Activated naive CD8-positive, alpha-beta T cell treated with anti-CD3 and anti-CD28 coated beads, Interleukin-2, amount 10 ng/mL, durations not matched to agents 7 days and 5 days (primary cell): ENCODE measurements around the gene ZNF575. TPM values are rescaled to one million over a fixed set of nuclear protein-coding genes. Genes with fewer than 3 reads are reported as not detected.

ENCODE experiments used
- ATAC-seq: fragments of 150-1000 bp; cut with Tn5 transposase; one replicate; pipeline ENCODE4 v1.10.0; 2021; ENCODE audit warnings: low read depth, moderate library complexity
- POLR2A ChIA-PET: fragments of 350-600 bp; sonication (Branson Sonifier 250); formaldehyde crosslinking; loops from one replicate; lab custom pipeline; 2021; ENCODE audit warnings: antibody characterized with exemption; lab: Charles Lee
- DNase-seq: peaks from one replicate; pipeline ENCODE4 v3.0.0; 2021
- H3K27ac Mint-ChIP-seq: one replicate; pipeline ENCODE4 v1.8.0; 2022; ENCODE audit warnings: mild to moderate bottlenecking, mixed read lengths
- H3K27me3 Mint-ChIP-seq: one replicate; pipeline ENCODE4 v1.8.0; 2022; ENCODE audit warnings: mild to moderate bottlenecking, moderate library complexity, mixed read lengths
- H3K36me3 Mint-ChIP-seq: one replicate; pipeline ENCODE4 v1.8.0; 2021; ENCODE audit warnings: mild to moderate bottlenecking, mixed read lengths
- H3K4me1 Mint-ChIP-seq: one replicate; pipeline ENCODE4 v1.8.0; 2021; ENCODE audit warnings: mixed read lengths
- H3K4me3 Mint-ChIP-seq: one replicate; pipeline ENCODE4 v1.8.0; 2022; ENCODE audit warnings: mild to moderate bottlenecking, moderate library complexity, mixed read lengths
- H3K9me3 Mint-ChIP-seq: one replicate; pipeline ENCODE4 v1.8.0; 2021; ENCODE audit warnings: mixed read lengths
- total RNA-seq, 2 experiments: library from RNA; stranded (reverse); gene quantifications; one replicate each; pipeline ENCODE4 v1.2.3, GENCODE V29; 2021

The ZNF575 gene
- total RNA-seq, 2 experiments from 2014 or later = 3.9 to 4.6 TPM

DNA sequence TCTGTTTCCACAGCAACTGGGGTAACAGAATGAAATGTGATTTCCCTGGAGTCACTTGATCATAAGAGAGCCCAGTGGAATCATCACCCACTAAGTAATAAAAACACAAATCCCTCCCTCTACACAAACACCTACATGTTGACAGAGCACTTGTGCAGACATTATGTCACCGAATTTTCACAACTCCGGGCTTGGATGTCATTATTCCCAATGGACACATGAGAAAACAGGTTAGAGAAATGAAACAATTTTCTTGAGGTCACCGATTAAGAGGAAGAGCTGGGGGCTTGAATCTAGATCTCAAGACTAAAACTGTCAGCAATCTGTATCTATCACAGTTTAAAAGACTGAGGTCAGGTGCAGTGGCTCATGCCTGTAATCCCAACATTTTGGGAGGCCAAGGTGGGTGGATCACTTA is 39.2 kb downstream of the ZNF575 start:
- Mint-ChIP-seq H3K36me3 (peaks cover 4% of the 10 kb centered on the region), H3K9me3 (no peaks in the 10 kb centered on the region), H3K4me1 (peaks cover 20% of the 10 kb centered on the region), H3K27me3 (no peaks in the 10 kb centered on the region), H3K27ac (no peak overlapping the region), H3K4me3 (no peak overlapping the region)
- POLR2A ChIA-PET = interaction anchor here (1.7 kb wide), 1 partner anchor 11 kb away, joined by 4 read pairs; no protein-coding TSS in a partner anchor
- no peak for DNase-seq
- no peak for ATAC-seq

DNA sequence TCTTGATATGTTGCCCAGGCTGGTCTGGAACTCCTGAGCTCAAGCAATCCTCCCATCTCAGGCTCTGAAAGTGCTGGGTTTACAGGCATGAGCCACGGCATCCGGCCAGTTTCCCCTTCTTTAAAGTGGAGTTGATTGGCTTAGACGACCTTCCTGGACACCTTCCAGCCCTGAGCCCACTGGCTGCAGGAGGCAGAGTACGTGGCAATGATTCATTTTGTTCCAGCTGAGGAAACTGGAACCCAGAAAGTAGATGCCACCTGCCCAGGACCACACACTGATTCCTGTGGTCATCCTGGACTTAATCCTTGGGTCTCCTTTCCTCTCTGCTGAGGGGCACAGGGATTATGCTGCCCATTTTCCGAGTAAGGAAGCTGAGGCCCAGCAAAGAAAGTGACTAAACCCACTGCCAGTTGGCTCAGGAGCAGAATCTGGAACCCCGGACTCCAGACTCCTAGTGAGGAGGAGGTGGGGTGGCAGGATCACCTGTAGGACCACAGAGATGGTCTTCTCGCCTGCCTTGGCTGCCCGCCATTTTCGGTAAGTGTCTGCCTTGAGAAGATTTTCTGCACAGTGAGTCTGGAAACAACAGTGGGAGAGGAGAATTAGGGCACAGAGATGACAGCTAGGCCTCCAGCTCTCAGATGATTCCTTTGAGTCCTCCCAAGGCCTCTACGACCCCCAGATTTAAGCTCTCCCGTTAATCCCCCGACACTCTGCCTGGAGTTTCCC is 41.6 kb downstream of the ZNF575 start:
- peak overlapping the region; percentile 97 for H3K4me3 Mint-ChIP-seq
- no peaks in the 10 kb centered on the region for H3K27me3 Mint-ChIP-seq
- ATAC-seq (no peak), DNase-seq (no peak)
- peak overlapping the region; percentile 92 for H3K27ac Mint-ChIP-seq
- no peaks in the 10 kb centered on the region for H3K9me3 Mint-ChIP-seq
- peaks cover 26% of the 10 kb centered on the region for H3K4me1 Mint-ChIP-seq
- POLR2A ChIA-PET = interaction anchor here (1.2 to 3.1 kb wide), 4 partner anchors 10 to 21 kb away, joined by 3 to 45 read pairs (median 5); partner anchors contain the start of genes IRGQ and ZNF576
- peaks cover 7% of the 10 kb centered on the region for H3K36me3 Mint-ChIP-seq

DNA sequence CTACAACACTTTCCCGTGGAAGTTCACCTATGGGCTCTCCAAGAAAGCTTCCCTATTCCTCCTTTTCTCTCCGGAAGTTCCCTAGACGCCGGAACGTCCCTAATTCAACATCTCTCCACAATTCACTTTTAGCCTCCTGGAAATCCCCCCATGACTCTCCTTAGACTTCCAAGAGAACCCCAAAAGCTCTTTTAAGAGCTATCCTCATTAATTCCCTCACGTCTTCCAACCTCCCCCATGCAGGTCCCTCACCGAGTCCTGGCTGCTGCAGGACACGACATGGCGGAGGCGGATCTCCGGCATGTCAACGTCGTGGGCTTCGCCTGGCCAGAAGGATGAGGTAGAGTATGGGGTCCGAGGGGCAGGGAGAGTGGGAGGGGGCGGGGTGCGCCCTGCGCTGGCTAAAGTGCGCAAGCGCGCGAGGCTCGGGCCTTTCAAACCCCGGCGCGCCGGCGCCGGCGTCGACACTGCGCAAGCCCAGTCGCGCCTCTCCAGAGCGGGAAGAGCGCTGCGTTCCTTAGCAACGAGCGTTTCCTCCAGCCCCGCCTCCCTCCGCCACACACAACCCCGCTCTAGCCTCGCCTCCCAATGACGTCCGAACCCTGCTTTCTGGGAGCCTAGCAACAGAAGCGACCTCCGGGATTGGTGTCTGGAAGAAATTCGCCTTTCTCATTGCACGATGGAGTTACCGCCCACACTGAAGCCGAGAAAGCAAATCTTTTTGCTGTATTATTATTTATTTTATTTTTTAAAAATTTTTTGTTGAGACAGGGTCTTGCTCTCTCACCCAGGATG is 42.4 kb downstream of the ZNF575 start, which contains the start of the genes PINLYP and XRCC1:
PINLYP (plus strand) TSS at position 646 of the 795 bp plus-strand sequence. CDS start 1,391 bp downstream, outside the sequence.
XRCC1 (minus strand) TSS at position 372 of the 795 bp plus-strand sequence; CDS start at position 303, 69 bp downstream.
- peaks cover 30% of the 10 kb centered on the region for H3K4me1 Mint-ChIP-seq
- POLR2A ChIA-PET = interaction anchor here (1.2 to 3.1 kb wide), 4 partner anchors 10 to 21 kb away, joined by 3 to 45 read pairs (median 5); partner anchors contain the start of genes IRGQ and ZNF576
- no peaks in the 10 kb centered on the region for H3K27me3 Mint-ChIP-seq
- no peaks in the 10 kb centered on the region for H3K9me3 Mint-ChIP-seq
- H3K36me3 Mint-ChIP-seq = peaks cover 10% of the 10 kb centered on the region
- ATAC-seq = peak; percentile 97
- H3K4me3 Mint-ChIP-seq = peak within 1 kb of the TSS; percentile 97
- DNase-seq = peak; percentile 91
- H3K27ac Mint-ChIP-seq = peak within 1 kb of the TSS; percentile 92

DNA sequence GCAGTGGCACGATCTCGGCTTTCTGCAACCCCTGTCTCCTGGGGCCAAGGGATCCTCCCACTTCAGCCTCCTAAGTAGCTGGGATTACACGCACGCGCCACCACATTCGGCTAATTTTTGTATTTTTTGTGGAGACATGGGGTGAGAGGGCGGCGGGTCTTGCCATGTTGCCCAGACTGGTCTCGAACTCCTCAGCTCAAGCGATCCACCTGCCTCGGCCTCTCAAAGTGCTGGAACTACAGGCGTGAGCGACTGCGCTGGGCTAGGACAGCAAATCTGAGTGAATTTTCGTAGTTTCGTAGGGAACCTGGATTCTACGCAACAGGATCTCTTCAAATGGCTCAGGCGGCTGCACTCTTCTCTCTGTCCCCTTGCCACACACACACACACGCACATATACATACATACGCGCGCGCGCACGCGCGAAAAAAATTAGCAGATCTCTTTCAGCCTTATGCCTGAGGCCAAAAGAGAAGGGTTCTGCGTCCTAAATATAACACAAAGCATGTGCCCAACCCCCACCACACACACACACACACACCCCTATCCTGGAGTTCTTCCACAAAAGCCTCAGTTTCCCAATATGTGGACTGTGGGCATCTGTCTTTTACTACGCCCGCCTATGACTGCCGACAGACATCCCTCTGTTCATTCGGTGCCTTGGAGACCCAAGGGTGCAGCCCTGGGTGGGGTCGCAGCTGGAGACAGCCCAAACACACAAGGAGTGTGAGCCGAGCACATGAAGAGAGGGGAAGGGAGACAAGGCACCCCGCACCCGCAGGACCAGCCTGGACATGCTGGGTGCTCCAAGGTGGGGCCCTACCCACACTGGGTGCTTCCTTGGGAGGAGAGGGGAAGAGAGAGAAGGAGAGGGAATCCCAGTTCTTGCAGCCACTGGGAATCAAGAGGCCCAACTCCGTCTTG is 43.2 kb downstream of the ZNF575 start:
- peaks cover 29% of the 10 kb centered on the region for H3K4me1 Mint-ChIP-seq
- no peaks in the 10 kb centered on the region for H3K27me3 Mint-ChIP-seq
- ATAC-seq (no peak), DNase-seq (peak; percentile 36)
- POLR2A ChIA-PET = interaction anchor here (1.2 to 3.1 kb wide), 2 partner anchors 20 kb away, joined by 5 to 45 read pairs; partner anchors contain the start of genes IRGQ and ZNF576
- H3K27ac Mint-ChIP-seq = peak overlapping the region; percentile 52
- peak overlapping the region; percentile 53 for H3K4me3 Mint-ChIP-seq
- H3K36me3 Mint-ChIP-seq = peaks cover 10% of the 10 kb centered on the region
- H3K9me3 Mint-ChIP-seq = no peaks in the 10 kb centered on the region

DNA sequence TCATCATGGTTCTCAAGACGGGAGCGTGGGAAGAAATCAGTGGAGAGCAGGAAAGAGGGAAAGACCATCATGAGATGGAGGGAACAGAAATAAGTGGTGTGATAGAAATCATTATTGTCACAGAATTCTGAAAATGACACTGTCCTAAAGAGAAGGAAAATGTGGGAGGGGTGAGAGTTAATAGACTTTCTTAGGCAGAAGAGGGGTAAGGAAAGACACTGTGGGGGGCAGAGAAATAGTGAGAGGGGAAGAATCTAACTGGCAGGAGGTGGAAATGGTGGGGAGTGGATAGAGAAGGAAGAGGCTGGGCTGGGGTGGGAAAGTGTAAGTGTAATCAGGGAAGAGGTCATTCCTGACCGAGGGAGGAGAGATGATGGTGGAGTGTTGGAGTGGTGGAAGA is 45.8 kb downstream of the ZNF575 start:
- H3K27ac Mint-ChIP-seq = peak overlapping the region; percentile 35
- peak overlapping the region; percentile 94 for H3K4me3 Mint-ChIP-seq
- DNase-seq = no peak
- H3K36me3 Mint-ChIP-seq = peaks cover 10% of the 10 kb centered on the region
- no peaks in the 10 kb centered on the region for H3K27me3 Mint-ChIP-seq
- POLR2A ChIA-PET = no interaction called here
- no peak for ATAC-seq
- H3K4me1 Mint-ChIP-seq = peaks cover 31% of the 10 kb centered on the region
- H3K9me3 Mint-ChIP-seq = no peaks in the 10 kb centered on the region

DNA sequence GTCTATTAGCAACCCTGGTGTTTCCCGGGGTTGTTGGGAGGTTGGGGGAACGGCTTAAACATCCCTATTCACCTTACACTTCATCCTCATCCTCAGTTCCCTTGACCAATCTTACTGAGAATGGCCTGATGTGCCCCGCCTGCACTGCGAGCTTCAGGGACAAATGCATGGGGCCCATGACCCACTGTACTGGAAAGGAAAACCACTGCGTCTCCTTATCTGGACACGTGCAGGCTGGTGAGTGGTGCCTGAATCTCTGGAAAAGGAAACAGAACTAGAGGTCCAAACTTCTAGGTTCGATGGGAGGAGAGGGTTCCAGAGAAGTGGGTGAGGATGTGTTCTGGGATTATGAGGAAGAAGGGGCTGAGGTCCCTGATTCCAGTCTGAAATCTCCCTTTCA is 48.5 kb downstream of the ZNF575 start:
- no peak for ATAC-seq
- DNase-seq = no peak
- Mint-ChIP-seq H3K36me3 (peaks cover 26% of the 10 kb centered on the region), H3K27ac (peak overlapping the region; percentile 96), H3K4me1 (peaks cover 30% of the 10 kb centered on the region), H3K27me3 (no peaks in the 10 kb centered on the region), H3K4me3 (peak overlapping the region; percentile 94), H3K9me3 (no peaks in the 10 kb centered on the region)
- POLR2A ChIA-PET = interaction anchor here (1.0 kb wide), 1 partner anchor 38 kb away, joined by 3 read pairs; no protein-coding TSS in a partner anchor

DNA sequence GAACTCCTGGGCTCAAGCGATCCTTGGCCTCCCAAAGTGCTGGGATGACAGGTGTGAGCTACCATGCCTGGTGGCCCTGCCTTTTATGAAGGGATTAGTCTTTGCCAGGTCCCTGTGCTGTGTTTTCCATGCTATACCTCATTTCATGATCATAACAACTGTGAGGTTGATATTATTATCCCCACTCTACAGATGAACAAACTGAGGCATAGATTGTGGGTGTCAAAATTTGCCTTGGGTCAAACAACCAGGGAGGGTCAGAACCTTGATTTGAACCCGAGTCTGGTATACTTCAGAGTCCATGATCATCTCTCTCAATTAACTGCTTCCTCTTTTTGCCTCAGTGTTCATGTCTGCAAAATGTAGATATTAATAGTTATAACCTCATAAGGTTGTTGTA is 49.5 kb downstream of the ZNF575 start:
- H3K27me3 Mint-ChIP-seq = no peaks in the 10 kb centered on the region
- DNase-seq (no peak), ATAC-seq (no peak)
- POLR2A ChIA-PET = interaction anchor here (0.7 kb wide), 1 partner anchor 50 kb away, joined by 3 read pairs; the partner anchor contains the start of gene ZNF575
- H3K36me3 Mint-ChIP-seq = peaks cover 26% of the 10 kb centered on the region
- peaks cover 28% of the 10 kb centered on the region for H3K4me1 Mint-ChIP-seq
- no peaks in the 10 kb centered on the region for H3K9me3 Mint-ChIP-seq
- H3K27ac Mint-ChIP-seq = no peak overlapping the region
- H3K4me3 Mint-ChIP-seq = no peak overlapping the region

DNA sequence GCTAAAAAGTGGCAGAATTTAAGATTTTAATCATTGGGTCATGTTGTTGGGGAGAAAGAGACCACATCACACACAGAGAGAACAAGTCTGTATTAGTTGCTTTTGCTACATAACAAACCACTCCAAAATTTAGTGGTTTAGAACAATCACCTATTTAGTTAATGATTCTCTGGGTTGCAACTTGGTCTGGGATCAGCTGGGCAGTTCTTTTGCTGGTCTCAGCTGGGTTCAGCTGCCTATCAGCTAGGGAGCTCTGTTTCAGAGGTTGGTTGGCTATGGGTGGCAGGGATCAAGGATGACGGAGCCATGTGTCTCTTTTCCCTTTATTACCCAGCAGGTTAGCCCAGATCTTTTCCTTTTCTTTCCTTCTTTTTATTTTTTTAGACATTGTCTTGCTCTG is 51.5 kb downstream of the ZNF575 start:
- DNase-seq (no peak), ATAC-seq (no peak)
- Mint-ChIP-seq H3K9me3 (no peaks in the 10 kb centered on the region), H3K4me1 (peaks cover 25% of the 10 kb centered on the region), H3K4me3 (no peak overlapping the region), H3K27ac (peak overlapping the region; percentile 88), H3K27me3 (no peaks in the 10 kb centered on the region), H3K36me3 (peaks cover 26% of the 10 kb centered on the region)
- POLR2A ChIA-PET = interaction anchor here (0.6 to 1.0 kb wide), 2 partner anchors 10 to 56 kb away, joined by 4 to 7 read pairs; no protein-coding TSS in a partner anchor

Other genes starting within 250 kb of the ZNF575 start
- not detected for gene CD177, start 179.5 kb upstream of the ZNF575 start, total RNA-seq
- gene TEX101, start 118.3 kb upstream of the ZNF575 start, total RNA-seq = not detected
- 1 to 10 TPM; 1.2 to 1.8 TPM for gene LYPD3, start 67.6 kb upstream of the ZNF575 start, total RNA-seq
- 10 to 100 TPM; 19.8 to 22.1 TPM for gene PHLDB3, start 28.4 kb upstream of the ZNF575 start, total RNA-seq
- gene ETHE1, start 6.0 kb upstream of the ZNF575 start, total RNA-seq = 10 to 100 TPM; 57.1 to 61.1 TPM
- 10 to 100 TPM; 40.0 to 43.2 TPM for gene XRCC1, start 42.3 kb downstream of the ZNF575 start, total RNA-seq
- gene PINLYP, start 42.6 kb downstream of the ZNF575 start, total RNA-seq = 10 to 100 TPM; 11.7 to 15.6 TPM
- 10 to 100 TPM; 12.4 to 13.9 TPM for gene IRGQ, start 62.9 kb downstream of the ZNF575 start, total RNA-seq
- 10 to 100 TPM; 15.3 to 17.8 TPM for gene ZNF576, start 63.4 kb downstream of the ZNF575 start, total RNA-seq
- under 1 TPM; 0.68 to 0.72 TPM for gene SRRM5, start 78.9 kb downstream of the ZNF575 start, total RNA-seq
- gene ZNF428, start 86.4 kb downstream of the ZNF575 start, total RNA-seq = 10 to 100 TPM; 23.3 to 23.7 TPM
- under 1 TPM; 0.36 to 0.43 TPM for gene CADM4, start 106.7 kb downstream of the ZNF575 start, total RNA-seq
- gene PLAUR, start 137.0 kb downstream of the ZNF575 start, total RNA-seq = 10 to 100 TPM; 12.2 to 12.7 TPM
- gene IRGC, start 182.9 kb downstream of the ZNF575 start, total RNA-seq = not detected
- gene SMG9, start 221.8 kb downstream of the ZNF575 start, total RNA-seq = 10 to 100 TPM; 48.9 to 49.9 TPM
- 10 to 100 TPM; 38.3 to 45.4 TPM for gene KCNN4, start 247.8 kb downstream of the ZNF575 start, total RNA-seq